ENCODE results near the gene DTNBP1. TPM values are rescaled to one million over a fixed set of nuclear protein-coding genes. Genes with fewer than 3 reads are reported as not detected.

DTNBP1 gene
- total and polyA plus RNA-seq, 2 of the 8 experiments (the other 6 are each of a cell fraction or from before 2014, with no cell fraction given), result 13.5 to 22.1 TPM

DNA sequence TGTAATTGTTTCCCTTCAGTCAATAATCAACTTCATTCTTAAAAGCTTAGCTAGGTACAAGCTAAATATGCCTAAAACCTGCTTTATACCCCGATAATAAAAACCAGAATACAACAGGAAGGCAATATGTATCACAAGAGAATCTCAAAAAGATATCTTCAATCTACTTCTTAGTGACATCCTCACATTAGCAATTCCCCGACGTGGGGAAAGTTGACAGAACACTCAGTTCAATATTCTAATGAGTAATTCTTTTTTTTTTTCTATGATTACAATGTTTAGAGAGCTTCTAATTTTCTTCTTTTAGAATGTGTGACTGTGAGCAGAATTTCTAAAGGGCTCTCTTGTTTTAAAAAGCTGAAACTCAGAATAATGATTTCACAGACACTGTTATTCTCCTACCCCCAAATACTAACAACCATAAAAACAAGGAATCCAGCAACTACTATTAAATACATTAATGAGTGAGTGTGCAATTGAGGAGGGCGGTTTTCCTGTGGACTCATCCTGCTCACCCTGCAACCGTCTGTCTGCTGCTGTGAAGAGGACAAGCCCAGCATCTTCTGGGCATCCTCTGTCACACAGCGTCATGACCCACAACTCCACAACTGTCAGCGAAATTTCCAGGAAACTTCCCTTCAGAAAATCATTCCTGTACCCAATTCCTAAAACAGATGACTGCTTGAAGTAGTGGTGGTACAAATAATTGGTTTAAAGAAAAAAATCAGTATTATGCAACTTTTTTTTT, 68.1 kb downstream of the DTNBP1 start (continued):
- TF ChIP-seq KDM1A (IDR thresholded peaks at IDR 0.05; ENCODE audit: borderline replicate concordance, low read length) (no peak), BRCA1 (IDR thresholded peaks at IDR 0.05; ENCODE audit: low read depth, low read length) (no peak), SIRT6 (IDR thresholded peaks at IDR 0.05; ENCODE audit: low read length) (no peak)
